Upper lobe of right lung (tissue), 1 donor: ENCODE measurements around the gene ZBTB48. TPM values are rescaled to one million over a fixed set of nuclear protein-coding genes. Genes with fewer than 3 reads are reported as not detected.

Experiments used
- ATAC-seq: fragments of 200-7000 bp; cut with Tn5 transposase; one replicate; pipeline ENCODE4 v1.9.1; 2020; ENCODE audit warnings: mild to moderate bottlenecking, moderate library complexity
- DNase-seq: peaks from one replicate; pipeline ENCODE4 v3.0.0-alpha.2; 2020
- H3K27ac ChIP-seq: fragments of 200-600 bp; one replicate; pipeline ENCODE4 v1.8.0; 2022
- H3K27me3 ChIP-seq: fragments of 200-600 bp; one replicate; pipeline ENCODE4 v1.8.0; 2022; ENCODE audit warnings: mild to moderate bottlenecking
- H3K36me3 ChIP-seq: fragments of 200-600 bp; one replicate; pipeline ENCODE4 v1.8.0; 2022
- H3K4me1 ChIP-seq: fragments of 200-600 bp; one replicate; pipeline ENCODE4 v1.8.0; 2022
- H3K4me3 ChIP-seq: fragments of 200-600 bp; one replicate; pipeline ENCODE4 v1.8.0; 2022; ENCODE audit warnings: mild to moderate bottlenecking
- H3K9me3 ChIP-seq: fragments of 200-600 bp; one replicate; pipeline ENCODE4 v1.8.0; 2022
- CTCF ChIP-seq: fragments of 200-600 bp; IDR thresholded peaks from one replicate; pipeline ENCODE4 v1.8.0; 2022; ENCODE audit warnings: antibody characterized with exemption
- intact Hi-C: fragments of 100-400 bp; cut with DNase I; formaldehyde crosslinking; loops from one replicate; pipeline ENCODE4 v1.11.0; 2022
- total RNA-seq: library from RNA; stranded (reverse); fragmentation: NEBNext Ultra II Directional; extraction: Animal tissue kit (Norgen Biotek cat#: 25700); gene quantifications from one replicate; pipeline ENCODE4 v1.2.1, GENCODE V29; 2021
- donor health status: DM: no; HTN: yes; CAD: no; lungs with severe emphysema.

Gene ZBTB48
- total RNA-seq, 1 donor from 2014 or later = 31.5 TPM

GRCh38 chr1:6621429-6622391 lies 41.9 kb downstream of the ZBTB48 start:
- intact Hi-C loops = no loop called here
- Histone ChIP-seq H3K27ac (no peak overlapping the region), H3K9me3 (no peaks in the 10 kb centered on the region), H3K27me3 (no peaks in the 10 kb centered on the region), H3K4me3 (no peak overlapping the region), H3K4me1 (peaks cover 14% of the 10 kb centered on the region), H3K36me3 (peaks cover 42% of the 10 kb centered on the region)
- ATAC-seq (no peak), DNase-seq (no peak)
- no peak for TF ChIP-seq CTCF

GRCh38 chr1:6622396-6623152 lies 42.8 kb downstream of the ZBTB48 start:
- intact Hi-C loops = no loop called here
- ATAC-seq (no peak), DNase-seq (no peak)
- no peak overlapping the region for H3K27ac ChIP-seq
- H3K4me3 ChIP-seq = no peak overlapping the region
- H3K36me3 ChIP-seq = peaks cover 42% of the 10 kb centered on the region
- no peaks in the 10 kb centered on the region for H3K9me3 ChIP-seq
- H3K4me1 ChIP-seq = peaks cover 21% of the 10 kb centered on the region
- no peak for TF ChIP-seq CTCF
- H3K27me3 ChIP-seq = no peaks in the 10 kb centered on the region

GRCh38 chr1:6623269-6623965 lies 43.6 kb downstream of the ZBTB48 start:
- Histone ChIP-seq H3K4me3 (no peak overlapping the region), H3K9me3 (no peaks in the 10 kb centered on the region), H3K4me1 (peaks cover 21% of the 10 kb centered on the region), H3K27ac (no peak overlapping the region), H3K27me3 (no peaks in the 10 kb centered on the region), H3K36me3 (peaks cover 43% of the 10 kb centered on the region)
- ATAC-seq = no peak
- TF ChIP-seq CTCF = no peak
- intact Hi-C loops = no loop called here
- DNase-seq = no peak

DNA sequence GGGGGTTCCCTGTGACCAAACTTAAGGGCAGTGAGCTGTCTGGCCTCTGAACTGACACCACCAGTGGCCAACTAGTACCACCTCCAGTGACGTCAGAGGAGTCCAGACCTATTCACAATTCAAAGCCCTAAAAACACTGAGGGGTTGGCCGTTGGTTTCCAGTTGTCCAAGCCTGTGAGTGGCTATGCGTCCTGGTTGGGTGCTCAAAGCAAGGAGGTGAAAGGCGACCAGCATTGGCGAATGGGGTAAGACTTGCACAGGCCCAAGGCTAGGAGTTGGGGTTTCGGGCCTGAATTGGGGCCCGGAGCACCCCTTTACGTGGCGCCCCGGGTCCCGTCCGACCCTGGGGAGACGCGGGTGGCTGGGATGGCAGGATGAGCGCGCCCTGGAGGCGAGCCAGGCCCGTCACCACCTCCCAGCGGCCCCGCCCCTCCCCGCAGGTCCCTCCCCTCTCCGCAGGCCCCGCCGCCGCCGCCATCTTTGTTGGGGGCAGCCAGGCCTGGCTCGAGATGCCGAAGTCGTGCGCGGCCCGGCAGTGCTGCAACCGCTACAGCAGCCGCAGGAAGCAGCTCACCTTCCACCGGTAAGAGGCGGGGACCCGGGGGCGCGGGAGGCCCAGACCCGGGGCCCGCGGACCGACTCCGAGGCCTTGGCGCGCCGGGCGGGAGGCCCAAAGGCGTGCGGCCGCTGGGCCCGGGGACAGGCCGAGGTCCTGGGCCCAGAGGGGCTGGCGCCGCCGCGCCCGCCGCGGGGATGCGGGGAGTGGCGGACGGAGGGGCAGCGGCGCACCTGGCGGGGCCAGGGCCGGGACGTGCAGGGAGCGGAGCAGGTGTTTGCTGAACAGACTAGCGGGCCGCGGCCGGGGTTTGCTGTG lies 45.2 kb downstream of the ZBTB48 start, which contains the start of gene THAP3:
TSS of gene THAP3 (plus strand) at position 159 of the 874 bp plus-strand sequence. CDS start at position 510, 351 bp downstream.
- peak within 1 kb of the TSS; percentile 66 for H3K27ac ChIP-seq
- peaks cover 55% of the 10 kb centered on the region for H3K36me3 ChIP-seq
- peak; percentile 23 for TF ChIP-seq CTCF
- peak within 1 kb of the TSS; percentile 82 for H3K4me3 ChIP-seq
- peaks cover 21% of the 10 kb centered on the region for H3K4me1 ChIP-seq
- no peaks in the 10 kb centered on the region for H3K9me3 ChIP-seq
- ATAC-seq (peak; percentile 97), DNase-seq (peak; percentile 95)
- no peaks in the 10 kb centered on the region for H3K27me3 ChIP-seq
- intact Hi-C loops = no loop called here
